SK-MEL-5 (cell line): Measurements from ENCODE around the gene BABAM2. TPM values are rescaled to one million over a fixed set of nuclear protein-coding genes. Genes with fewer than 3 reads are reported as not detected.
"Not testable (repeated sequence)": the region's sequence is repeated elsewhere in the genome, so short reads cannot be mapped to it uniquely, and the experiment has no call there.

Experiments used
- DNase-seq: peaks from one replicate; pipeline ENCODE4 v3.0.0-alpha.2; 2016; ENCODE audit warnings: low read depth, low spot score
- in situ Hi-C: cut with HindIII; loops from 2 replicates; pipeline ENCODE4 v1.10.0; 2016; ENCODE audit warnings: low sequenced_read_pairs, high pct_unique_total_duplicates, low pct_unique_long_range_greater_than_20kb
- total RNA-seq: library from RNA; depleted of rRNA; stranded (reverse); fragments of >200 nt; shearing (Covaris generic); gene quantifications from 2 replicates; pipeline ENCODE4 v1.2.3, GENCODE V29; 2014

The BABAM2 gene
- total RNA-seq, 1 experiment from 2014 or later: 50.7 TPM

DNA sequence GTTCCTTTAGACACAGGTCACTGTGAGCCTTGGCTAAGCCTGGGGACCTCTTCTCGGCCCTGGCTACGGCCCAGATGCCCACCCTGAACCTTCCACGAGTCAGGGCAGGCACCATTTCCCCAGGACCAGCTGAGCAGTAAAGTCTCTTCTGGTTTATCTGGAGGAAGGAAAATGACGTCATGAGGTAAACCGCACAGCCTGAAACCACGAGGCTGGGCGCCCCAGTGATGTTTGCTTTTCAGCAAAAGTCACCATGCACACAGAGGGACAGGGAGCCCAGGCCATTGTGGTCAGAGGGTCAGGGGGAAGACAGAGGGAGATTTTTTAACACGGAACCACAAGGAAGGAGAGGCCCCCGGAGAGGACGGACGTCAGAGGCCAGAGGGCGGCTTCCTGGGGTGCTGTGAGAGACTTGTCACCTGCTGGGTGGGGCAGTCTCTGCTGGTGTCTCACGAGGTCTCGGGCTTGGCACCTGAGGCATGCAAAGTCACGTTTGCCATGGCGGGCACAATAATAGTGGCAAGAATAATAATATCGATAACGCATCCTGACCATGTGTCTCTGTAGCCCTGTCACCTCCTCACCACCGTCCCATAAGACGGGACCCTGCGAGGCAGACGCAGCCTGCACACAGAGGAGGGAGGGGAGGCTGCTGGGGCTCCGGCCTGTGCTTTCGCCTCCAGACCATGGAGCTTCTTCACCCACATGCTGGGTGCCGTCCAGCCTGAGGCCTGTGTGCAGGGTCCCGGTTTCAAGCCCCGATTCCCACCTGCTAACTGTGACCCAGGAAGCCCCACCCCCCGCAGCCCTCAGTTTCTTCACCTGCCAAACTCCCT is 468.9 kb downstream of the BABAM2 start:
- no peak for DNase-seq
- in situ Hi-C loops: no loop called here

DNA sequence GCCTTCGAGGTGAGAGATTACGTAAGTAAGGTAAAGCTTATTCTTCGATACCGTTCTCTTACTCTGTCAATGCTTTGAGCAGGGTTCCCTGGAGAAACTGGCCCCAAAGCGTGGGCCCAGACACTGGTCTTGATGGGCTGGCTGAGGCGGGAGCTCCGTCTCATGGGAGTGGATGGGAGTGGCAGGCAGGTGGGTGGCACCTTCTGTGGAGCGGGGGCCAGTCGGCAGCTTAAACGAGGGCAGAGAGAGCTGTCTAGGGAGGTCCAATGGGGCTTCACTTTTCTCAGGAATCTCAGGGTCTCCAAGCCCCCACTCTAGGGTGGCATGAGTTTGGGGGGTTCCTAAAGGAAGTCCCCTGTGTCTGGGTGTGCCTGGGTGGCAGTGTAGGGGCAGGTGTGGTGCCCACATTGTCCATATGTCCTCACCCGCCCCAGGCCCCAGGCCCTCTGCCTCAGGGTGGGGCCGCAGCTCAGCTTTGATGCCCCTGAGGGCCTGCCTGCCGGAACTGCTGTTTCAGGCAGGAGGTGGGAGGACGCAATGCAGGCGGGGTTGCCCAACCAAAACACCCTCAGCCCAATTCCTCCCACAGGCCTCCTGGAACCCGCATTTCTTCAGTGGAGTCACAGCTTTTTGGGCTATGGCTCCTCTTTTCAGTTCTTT is 469.7 kb downstream of the BABAM2 start:
- in situ Hi-C loops: no loop called here
- DNase-seq: no peak

DNA sequence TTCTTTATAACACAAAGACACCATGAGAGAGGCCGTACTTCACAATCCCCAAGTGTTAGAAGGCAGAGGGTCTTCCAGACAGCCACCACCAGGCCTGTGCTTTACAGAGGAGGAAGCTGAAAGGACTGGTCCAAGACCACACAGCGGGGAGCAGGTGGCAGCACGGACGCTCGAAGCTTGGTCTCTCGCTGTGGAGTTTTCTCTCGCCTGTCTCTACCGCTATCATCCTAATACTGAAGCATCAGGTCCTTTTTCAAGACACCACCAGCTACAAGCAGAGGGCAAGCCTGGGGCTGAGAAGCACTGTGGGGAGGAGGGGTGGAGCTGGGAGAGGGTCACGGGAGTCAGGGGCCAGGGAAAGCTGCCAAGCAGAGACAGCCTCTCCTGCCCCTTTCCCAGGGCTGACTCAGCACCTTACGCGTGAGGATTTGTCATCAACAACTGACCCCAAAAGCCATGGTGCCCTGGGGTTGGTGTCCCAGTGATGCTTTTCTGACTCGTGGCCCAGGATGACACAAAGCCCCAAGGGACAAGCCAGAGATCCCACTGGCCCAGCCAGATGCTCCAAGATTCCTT is 470.3 kb downstream of the BABAM2 start:
- DNase-seq: no peak
- in situ Hi-C loops: no loop called here

DNA sequence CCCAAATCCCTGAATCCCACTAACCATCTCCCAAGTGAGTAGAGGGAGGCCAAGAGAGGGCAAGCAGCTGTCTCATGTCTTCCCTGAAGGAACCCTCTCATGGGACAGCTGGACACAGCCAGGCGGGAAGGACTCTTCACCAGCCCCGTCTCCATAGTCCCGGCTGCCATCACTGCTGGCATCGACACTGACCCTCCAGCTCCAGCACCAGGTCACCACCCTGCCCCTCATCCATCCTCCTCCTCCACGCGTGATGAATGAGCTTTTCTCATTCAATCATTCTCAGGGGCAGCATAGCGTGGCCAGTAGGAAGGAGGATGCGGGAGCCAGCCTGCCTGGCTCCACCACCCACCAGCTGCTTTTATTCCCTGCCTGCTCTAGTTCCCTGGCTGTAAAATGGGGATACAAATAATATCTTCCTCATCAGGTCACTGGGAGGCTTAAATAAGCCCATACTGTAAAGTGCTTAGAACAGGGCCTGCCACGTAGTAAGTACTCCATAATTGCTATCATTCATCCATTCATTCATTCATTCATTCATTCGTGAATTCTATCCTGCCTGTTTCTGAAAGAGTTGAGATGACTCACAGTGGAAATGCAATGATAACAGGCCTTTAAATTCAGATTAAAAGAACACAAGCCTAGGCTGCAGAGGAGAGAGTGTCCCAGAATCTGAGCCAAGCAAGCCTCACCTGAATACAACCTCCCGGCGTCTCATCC is 471.6 kb downstream of the BABAM2 start:
- no peak for DNase-seq
- in situ Hi-C loops: no loop called here

DNA sequence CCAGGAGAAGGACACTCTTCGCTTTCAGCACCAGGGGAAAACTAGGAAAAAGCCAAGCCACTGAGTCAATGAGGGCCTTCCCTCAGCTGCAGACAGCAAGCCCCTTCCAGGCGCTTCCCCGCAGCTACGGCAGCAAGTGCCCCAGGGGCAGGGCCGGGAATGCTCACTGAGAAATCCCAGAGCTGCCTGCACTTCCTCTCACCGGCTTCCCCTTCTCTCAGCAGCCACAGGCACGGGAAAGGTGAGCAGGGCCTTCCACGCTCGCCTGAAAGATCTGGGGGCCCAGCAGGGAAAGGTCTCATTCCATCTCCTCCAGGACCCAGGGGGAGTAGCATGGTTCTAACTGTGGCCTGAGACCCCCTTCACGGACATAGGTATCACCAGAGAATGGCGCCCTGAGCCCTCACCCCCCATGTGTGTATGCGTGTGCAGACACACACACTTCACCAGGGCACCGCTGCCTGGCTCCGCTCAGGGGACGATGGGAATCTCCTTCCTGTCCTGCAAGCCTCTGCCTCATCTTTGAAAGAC is 472.5 kb downstream of the BABAM2 start:
- DNase-seq: no peak
- in situ Hi-C loops: no loop called here

DNA sequence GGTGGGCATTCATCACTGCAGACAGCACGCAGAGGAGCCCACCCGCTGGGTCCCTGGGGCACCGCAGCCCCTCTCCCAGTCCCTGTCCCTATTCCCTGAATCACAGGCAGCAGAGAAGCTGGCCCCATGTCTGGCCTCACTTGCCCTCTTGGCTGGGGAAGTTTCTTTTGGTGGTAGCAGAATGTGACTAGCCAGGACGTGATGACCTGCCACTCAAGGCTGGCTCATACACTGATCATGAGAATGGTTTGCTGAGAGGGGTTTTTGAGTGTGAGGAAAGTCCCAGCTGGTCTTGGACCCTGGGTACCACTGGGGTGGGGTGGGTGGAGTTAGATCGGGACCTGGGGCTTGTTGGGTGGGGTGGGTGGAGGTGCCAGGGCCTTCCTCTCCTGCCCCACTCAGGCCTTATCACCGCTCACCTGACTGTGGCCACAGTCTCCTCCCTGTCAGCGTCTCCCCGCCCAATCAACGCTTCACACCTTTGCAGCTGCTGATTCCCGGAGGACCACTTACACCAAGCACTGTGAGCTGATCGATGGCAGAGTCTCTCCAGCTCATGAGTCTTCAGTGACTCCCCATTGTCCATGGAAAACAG is 473.3 kb downstream of the BABAM2 start:
- no peak for DNase-seq
- in situ Hi-C loops: no loop called here

GRCh38 chr2:28364610-28365009 is 474.1 kb downstream of the BABAM2 start:
- in situ Hi-C loops: no loop called here
- no peak for DNase-seq

DNA sequence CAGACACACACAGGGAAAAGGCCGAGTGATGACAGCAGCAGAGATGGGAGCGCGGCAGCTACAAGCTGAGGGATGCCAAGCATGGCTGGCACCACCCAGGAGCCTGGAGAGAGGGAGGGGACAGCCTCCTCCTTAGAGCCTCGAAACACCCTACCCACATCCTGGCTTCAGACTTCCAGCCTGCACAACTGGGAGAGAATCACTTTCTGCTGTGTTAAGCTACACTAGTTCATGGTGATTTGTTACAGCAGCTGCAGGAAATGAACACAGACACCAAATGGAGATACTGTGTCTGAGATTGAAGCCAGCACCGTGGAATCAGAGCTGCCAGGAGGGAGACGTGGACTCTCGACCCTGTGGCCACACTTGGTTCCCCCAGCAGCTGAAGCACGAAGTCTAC is 474.6 kb downstream of the BABAM2 start:
- in situ Hi-C loops: no loop called here
- DNase-seq: no peak

GRCh38 chr2:28366149-28366495 is 475.6 kb downstream of the BABAM2 start:
- no peak for DNase-seq
- in situ Hi-C loops: no loop called here

DNA sequence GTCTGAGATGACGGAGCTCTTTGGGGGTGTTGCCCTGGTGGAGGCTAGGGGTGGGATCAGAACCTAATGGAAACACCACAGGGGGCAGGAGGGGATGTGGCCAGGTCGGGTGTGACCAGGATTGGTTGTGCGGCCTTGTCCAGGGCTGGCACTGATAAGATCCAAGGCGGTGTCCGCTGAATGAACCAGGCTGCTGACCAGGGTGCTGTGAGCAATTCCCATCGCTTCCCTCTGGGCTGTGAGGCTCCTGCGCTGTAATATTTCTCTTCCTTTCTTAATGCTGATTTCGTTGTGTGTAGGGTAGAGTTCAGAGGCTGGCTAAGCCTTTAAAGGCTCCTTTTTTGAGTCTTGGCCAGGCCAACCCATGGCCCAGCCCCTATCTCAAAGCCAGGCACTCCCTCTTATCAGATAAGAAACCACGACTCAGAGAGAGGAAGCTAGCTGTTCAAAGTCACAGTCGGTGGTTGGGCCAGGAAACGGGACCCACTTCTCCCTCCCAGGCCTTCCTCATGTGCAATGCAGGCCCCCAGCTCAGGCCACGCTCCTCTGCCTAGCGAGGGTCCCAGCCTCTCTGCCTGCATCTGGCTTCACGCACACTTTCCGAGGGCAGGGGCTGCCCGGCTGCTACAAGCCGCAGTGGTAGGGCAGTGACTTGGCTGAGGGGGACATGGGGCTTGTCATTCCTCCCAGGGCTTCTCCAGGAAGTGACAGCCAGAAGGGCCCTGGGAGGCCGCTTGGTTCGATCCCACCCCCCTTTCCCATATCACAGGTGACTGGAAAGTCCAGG is 476.2 kb downstream of the BABAM2 start:
- no peak for DNase-seq

DNA sequence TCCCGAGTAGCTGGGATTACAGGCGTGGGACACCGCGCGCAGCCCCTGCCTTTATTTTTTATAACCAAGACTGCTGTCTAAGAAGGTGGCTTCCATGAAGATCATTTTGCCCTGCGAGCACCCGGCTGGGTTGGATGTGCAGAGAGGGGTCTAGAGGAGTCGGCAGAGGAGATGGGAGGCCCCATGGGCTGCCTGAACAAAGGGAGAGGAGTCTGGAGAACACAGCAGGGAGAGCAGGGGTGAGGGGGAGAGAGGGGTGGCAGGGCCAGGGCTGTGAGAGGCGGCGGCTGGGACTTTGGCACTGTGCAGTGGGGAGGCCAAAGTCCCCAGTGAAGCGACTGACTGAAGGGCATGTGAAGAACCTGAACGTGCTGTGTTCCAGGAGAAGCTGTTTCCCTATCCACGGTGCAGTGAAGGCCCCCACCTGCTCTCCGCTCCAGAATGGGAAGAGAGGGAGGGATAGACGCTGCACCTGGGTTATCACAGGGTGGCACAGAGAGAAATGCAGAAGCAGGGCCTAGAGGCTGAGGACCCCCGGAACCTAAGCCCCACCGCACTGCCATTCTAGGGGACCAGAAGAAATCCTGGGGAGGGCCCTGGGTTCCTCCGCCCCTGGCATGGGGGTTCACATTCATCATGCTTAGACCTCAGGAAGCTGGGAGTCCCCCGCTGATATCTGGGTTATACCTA is 477.3 kb downstream of the BABAM2 start:
- DNase-seq: no peak
- in situ Hi-C loops: no loop called here

More for the DNA sequence above, 476.2 kb downstream of the BABAM2 start:
- in situ Hi-C loops: no loop called here

GRCh38 chr2:28368357-28368798 is 477.8 kb downstream of the BABAM2 start:
- DNase-seq: no peak
- in situ Hi-C loops: no loop called here

DNA sequence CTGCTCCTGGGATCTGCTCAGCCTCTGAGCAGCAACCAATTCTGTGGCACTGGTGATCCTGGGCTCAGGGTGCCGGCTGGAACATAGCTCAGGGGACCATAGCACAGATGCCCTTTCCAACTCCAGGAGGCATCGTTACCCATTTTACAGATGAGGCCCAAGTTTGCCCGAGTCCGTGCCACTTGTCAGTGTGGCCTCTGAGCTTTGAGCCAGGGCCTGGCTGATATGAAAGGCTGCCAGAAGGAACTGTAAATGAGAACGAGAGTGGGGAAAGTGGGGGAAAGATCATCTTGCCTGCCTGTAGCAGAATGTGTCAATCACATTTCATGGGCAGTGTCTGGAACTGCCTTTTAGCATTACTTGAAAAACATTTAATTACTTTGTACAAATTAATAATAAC is 478.8 kb downstream of the BABAM2 start:
- in situ Hi-C loops: no loop called here
- no peak for DNase-seq

GRCh38 chr2:28370354-28370753 is 479.8 kb downstream of the BABAM2 start:
- no peak for DNase-seq
- in situ Hi-C loops: no loop called here

- DNase-seq, in situ Hi-C loops: not testable (repeated sequence)
These were observed 481.2 kb downstream of the BABAM2 start for GRCh38 chr2:28371728-28372127.

- in situ Hi-C loops: no loop called here
These were observed 483.3 kb downstream of the BABAM2 start for GRCh38 chr2:28373854-28374253.

More at GRCh38 chr2:28373854-28374253, 483.3 kb downstream of the BABAM2 start:
- no peak for DNase-seq
